Breast epithelium (tissue), 4 donors: ENCODE results near the gene PLEKHH1. TPM values are rescaled to one million over a fixed set of nuclear protein-coding genes. Genes with fewer than 3 reads are reported as not detected.

Source experiments
- DNase-seq, 2 donors: peaks; one replicate each; pipeline ENCODE4 v3.0.0-alpha.2; 2019; ENCODE audit warnings: low spot score in 2 of 2
- H3K27ac ChIP-seq, 2 donors: fragments of 200-600 bp; sonication (generic) in 1 of 2; one replicate each; pipeline ENCODE4 v1.5.1; 2016 to 2019; ENCODE audit warnings: mild to moderate bottlenecking in 1 of 2
- H3K27me3 ChIP-seq, 2 donors: fragments of 200-600 bp; sonication (generic) in 1 of 2; one replicate each; pipeline versions ENCODE4 v1.5.1 to v1.6.0; 2017 to 2019; ENCODE audit warnings: control low read depth in 1 of 2, mild to moderate bottlenecking in 1 of 2
- H3K36me3 ChIP-seq: fragments of 200-600 bp; one replicate; pipeline ENCODE4 v1.5.1; 2019
- H3K4me1 ChIP-seq, 2 donors: fragments of 200-600 bp; sonication (generic); one replicate each; pipeline ENCODE4 v1.5.1; 2016 to 2019; ENCODE audit warnings: control low read depth in 1 of 2
- H3K4me3 ChIP-seq, 3 donors: fragments of 200-600 bp; sonication (generic); 1 replicate in 2 of 3; 2 replicates in 1 of 3; pipeline ENCODE4 v1.5.1; 2016 to 2019; ENCODE audit warnings: mild to moderate bottlenecking in 3 of 3, moderate library complexity in 2 of 3
- H3K9me3 ChIP-seq, 2 donors: fragments of 200-600 bp; sonication (generic) in 1 of 2; one replicate each; pipeline ENCODE4 v1.5.1; 2016 to 2019; ENCODE audit warnings: control low read depth in 1 of 2
- POLR2A ChIP-seq: fragments of 450-650 bp; IDR thresholded peaks from one replicate; pipeline ENCODE4 v1.6.1; 2016; ENCODE audit warnings: antibody characterized with exemption, mild to moderate bottlenecking, moderate library complexity
- POLR2AphosphoS5 ChIP-seq, 3 donors: sonication (generic); formaldehyde crosslinking; IDR thresholded peaks; one replicate each; pipeline ENCODE4 v1.6.1; 2017; ENCODE audit warnings: antibody characterized with exemption in 3 of 3
- intact Hi-C: fragments of 100-400 bp; cut with DNase I; formaldehyde crosslinking; loops from one replicate; pipeline ENCODE4 v1.15.1; 2023; ENCODE audit warnings: low total_unique reads
- total RNA-seq, 3 donors: library from RNA; depleted of rRNA; stranded (reverse); fragments of >200 nt; gene quantifications; one replicate each; pipeline ENCODE4 v1.1.0, GENCODE V29; 2016
- TF ChIP-seq, protein P1 (sequence below), 3 donors: fragments of 450-650 bp; IDR thresholded peaks; one replicate each; pipeline ENCODE4 v1.5.1; 2016 to 2017; ENCODE audit warnings: antibody characterized with exemption in 3 of 3, mild to moderate bottlenecking in 3 of 3, moderate library complexity in 3 of 3

The PLEKHH1 gene
- total RNA-seq, 3 donors from 2014 or later = 2.9 to 18.9 (median 14.7) TPM

DNA sequence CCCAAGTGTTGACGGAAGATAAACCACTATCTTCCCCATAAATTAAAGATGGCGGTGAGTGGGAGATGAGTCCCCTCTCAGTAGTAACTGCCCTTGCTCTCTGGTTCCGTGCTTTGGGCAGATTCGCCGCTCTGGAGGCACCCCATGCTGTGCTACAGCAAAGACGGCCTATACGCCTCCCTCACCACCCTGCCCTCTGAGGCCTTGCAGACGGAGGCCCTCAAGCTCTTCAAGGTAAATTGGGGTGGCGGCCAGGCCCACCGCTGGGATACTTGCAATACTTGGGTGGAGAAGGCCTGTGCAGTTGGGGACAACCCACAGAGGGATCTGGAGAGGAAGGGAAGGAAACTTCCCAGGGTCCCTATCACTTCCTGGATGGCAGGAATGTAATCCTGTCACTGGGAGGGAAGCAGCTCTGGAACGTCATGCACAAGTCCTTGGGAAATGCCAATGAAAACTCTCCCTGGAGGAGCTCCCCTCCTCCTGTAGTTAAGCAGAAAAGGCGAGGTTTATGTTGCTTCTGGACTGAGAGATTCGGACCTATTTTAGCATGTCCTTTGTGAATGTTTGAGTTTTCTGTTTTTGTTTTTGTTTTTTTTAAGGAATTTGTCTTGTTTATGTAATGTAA is 44.2 kb downstream of the PLEKHH1 start:
- intact Hi-C loops = loop anchor here (10.0 kb wide), 1 partner anchor 152 kb away; no protein-coding TSS in a partner anchor
- H3K27ac ChIP-seq = no peak overlapping the region
- H3K9me3 ChIP-seq = no peaks in the 10 kb centered on the region
- TF ChIP-seq POLR2AphosphoS5 (IDR thresholded peaks at IDR 0.05) = no peak
- TF ChIP-seq, protein P1, sequence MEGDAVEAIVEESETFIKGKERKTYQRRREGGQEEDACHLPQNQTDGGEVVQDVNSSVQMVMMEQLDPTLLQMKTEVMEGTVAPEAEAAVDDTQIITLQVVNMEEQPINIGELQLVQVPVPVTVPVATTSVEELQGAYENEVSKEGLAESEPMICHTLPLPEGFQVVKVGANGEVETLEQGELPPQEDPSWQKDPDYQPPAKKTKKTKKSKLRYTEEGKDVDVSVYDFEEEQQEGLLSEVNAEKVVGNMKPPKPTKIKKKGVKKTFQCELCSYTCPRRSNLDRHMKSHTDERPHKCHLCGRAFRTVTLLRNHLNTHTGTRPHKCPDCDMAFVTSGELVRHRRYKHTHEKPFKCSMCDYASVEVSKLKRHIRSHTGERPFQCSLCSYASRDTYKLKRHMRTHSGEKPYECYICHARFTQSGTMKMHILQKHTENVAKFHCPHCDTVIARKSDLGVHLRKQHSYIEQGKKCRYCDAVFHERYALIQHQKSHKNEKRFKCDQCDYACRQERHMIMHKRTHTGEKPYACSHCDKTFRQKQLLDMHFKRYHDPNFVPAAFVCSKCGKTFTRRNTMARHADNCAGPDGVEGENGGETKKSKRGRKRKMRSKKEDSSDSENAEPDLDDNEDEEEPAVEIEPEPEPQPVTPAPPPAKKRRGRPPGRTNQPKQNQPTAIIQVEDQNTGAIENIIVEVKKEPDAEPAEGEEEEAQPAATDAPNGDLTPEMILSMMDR (IDR thresholded peaks at IDR 0.05) = no peak
- TF ChIP-seq POLR2A = no peak
- H3K27me3 ChIP-seq = no peaks in the 10 kb centered on the region
- no peak overlapping the region for H3K4me3 ChIP-seq
- DNase-seq = no peak
- no peaks in the 10 kb centered on the region for H3K36me3 ChIP-seq
- H3K4me1 ChIP-seq = no peaks in the 10 kb centered on the region

DNA sequence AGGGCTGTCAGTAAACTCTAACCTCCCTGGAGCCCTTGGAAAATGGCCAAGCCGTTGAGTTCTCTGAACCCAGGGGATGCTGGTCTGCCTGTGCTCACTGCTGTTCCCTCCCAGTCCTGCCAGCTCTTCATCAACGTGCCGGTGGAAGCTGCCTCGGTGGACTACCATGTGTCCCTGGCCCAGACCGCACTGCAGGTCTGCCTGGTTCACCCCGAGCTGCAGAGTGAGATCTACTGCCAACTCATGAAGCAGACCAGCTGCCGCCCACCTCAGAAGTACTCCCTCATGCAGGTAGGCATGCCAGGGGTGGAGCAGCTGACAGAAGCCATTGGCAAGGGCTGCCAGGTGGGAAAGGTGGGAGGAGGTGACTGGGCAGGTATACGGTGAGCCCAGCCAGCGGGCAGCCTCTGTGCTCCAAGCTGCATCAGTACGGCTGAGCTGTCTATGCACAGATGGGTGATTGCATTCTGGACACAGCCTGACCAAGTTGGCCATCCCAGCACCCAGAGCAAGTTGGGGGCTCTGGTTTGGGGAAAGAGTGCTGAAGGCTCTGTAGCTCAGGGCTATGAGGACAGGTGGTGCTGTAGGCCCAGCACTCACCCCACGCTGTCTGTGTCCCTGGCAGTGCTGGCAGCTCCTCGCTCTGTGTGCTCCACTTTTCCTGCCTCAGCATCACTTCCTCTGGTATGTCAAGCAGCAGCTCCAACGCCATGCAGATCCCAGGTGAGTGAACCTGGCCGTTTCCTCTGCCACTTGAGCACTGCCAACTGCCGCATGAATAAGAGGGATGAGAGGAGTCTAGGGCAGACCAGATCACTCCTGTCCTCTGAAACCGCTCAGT is 45.0 kb downstream of the PLEKHH1 start:
- Histone ChIP-seq H3K4me3 (no peak overlapping the region), H3K36me3 (no peaks in the 10 kb centered on the region), H3K4me1 (no peaks in the 10 kb centered on the region), H3K27me3 (no peaks in the 10 kb centered on the region), H3K27ac (no peak overlapping the region), H3K9me3 (no peaks in the 10 kb centered on the region)
- intact Hi-C loops = loop anchor here (10.0 kb wide), 1 partner anchor 153 kb away; no protein-coding TSS in a partner anchor
- no peak for DNase-seq
- TF ChIP-seq, protein P1 (IDR thresholded peaks at IDR 0.05) = no peak
- TF ChIP-seq POLR2A (no peak), POLR2AphosphoS5 (IDR thresholded peaks at IDR 0.05) (no peak)

DNA sequence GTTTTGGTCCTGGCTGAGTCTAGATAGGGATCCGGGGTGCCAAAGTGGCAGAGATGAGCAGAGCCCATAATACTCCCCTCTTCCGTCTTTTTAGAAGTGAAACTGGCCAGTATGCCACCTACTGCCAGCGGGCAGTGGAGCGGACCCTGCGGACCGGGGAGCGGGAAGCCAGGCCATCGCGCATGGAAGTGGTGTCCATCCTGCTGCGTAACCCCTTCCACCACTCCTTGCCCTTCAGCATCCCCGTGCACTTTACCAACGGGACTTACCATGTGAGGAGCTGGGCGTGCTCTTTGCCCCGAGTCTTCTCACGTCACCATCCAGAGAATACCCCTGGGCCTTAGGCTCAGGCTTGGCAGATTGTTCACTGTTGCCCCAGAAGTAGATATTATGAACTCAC is 46.0 kb downstream of the PLEKHH1 start:
- TF ChIP-seq, protein P1 (IDR thresholded peaks at IDR 0.05) = no peak
- TF ChIP-seq POLR2AphosphoS5 (IDR thresholded peaks at IDR 0.05) (no peak), POLR2A (no peak)
- no peaks in the 10 kb centered on the region for H3K36me3 ChIP-seq
- no peak overlapping the region for H3K27ac ChIP-seq
- no peak overlapping the region for H3K4me3 ChIP-seq
- no peak for DNase-seq
- H3K27me3 ChIP-seq = no peaks in the 10 kb centered on the region
- no peaks in the 10 kb centered on the region for H3K4me1 ChIP-seq
- H3K9me3 ChIP-seq = no peaks in the 10 kb centered on the region
- intact Hi-C loops = loop anchor here (10.0 kb wide), 1 partner anchor 154 kb away; no protein-coding TSS in a partner anchor

DNA sequence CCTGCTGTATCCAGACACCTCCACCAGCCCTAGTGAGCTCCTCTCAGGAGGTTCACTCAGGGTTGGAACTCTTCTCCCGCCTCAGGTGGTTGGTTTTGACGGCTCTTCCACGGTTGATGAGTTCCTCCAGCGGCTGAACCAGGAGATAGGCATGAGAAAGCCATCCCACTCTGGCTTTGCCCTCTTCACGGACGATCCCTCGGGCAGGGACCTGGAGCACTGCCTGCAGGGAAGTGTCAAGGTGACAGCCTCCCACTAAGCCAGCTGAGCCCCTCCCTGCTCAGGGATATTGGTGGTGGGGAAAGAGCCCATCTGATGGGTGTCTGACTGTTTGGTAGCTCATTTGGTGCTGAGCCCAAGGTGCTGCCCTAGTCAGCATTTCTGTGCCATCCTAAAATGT is 46.5 kb downstream of the PLEKHH1 start:
- Histone ChIP-seq H3K4me3 (no peak overlapping the region), H3K36me3 (no peaks in the 10 kb centered on the region), H3K27me3 (no peaks in the 10 kb centered on the region), H3K4me1 (no peaks in the 10 kb centered on the region), H3K9me3 (no peaks in the 10 kb centered on the region), H3K27ac (no peak overlapping the region)
- TF ChIP-seq POLR2A (no peak), POLR2AphosphoS5 (IDR thresholded peaks at IDR 0.05) (no peak)
- TF ChIP-seq, protein P1 (IDR thresholded peaks at IDR 0.05) = no peak
- DNase-seq = no peak
- intact Hi-C loops = loop anchor here (10.0 kb wide), 1 partner anchor 155 kb away; no protein-coding TSS in a partner anchor
